Stimulated activated CD4-positive, alpha-beta T cell treated with anti-CD3 and anti-CD28 coated beads, Interleukin-2, amount 100 ng/mL, for 48 hours (primary cell): ENCODE data around the gene TRIM72.
"Not testable (repeated sequence)": the region's sequence is repeated elsewhere in the genome, so short reads cannot be mapped to it uniquely, and the experiment has no call there.

Source experiments
- DNase-seq, 2 donors: peaks; one replicate each; pipeline ENCODE4 v3.0.0-alpha.2; 2020

Gene TRIM72, protein sequence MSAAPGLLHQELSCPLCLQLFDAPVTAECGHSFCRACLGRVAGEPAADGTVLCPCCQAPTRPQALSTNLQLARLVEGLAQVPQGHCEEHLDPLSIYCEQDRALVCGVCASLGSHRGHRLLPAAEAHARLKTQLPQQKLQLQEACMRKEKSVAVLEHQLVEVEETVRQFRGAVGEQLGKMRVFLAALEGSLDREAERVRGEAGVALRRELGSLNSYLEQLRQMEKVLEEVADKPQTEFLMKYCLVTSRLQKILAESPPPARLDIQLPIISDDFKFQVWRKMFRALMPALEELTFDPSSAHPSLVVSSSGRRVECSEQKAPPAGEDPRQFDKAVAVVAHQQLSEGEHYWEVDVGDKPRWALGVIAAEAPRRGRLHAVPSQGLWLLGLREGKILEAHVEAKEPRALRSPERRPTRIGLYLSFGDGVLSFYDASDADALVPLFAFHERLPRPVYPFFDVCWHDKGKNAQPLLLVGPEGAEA

DNA sequence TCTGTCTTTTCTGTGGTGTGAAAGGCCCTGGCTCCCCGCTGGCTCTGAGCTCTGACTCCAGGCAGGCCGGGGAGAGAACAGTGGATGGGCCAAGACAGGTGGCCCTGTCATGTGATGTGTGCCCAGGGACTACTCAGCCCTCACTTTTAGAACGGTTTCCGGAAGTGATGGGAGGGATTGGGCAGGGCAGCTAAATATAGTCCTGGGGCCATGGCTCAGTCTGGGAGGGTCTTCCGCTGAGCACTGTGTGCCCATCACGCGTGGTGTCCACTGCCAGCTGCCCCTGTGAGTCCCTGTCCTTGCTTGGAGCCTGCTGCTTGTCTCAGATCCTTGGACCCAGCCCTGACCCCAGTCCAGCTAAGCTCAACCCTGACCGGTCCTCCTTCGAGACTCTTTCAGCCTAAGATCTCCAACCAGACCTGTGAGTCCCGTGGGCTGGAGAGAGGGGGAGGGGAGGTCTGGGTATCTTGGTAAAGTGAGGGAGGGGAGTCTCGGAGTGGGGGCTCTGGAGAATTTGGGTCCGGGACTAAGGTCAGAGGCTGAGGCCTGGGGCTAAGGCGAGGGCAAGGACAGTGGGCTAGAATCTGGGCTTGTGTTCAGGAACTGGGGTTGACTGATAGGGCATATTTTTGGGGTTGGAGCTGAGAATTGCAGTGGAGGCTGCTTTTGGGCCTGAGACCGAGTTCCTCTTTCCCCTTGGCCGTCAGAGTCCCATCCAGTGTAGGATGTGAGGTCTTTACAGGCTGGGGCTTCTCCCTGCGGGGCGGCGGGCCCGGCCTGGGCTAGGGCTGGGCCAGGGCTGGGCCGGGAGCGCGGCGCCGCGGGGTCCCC is at the start of gene TRIM72:
Gene TRIM72, plus strand, starts transcription at position 243 of the 831 bp plus-strand sequence. CDS start 620 bp downstream, outside the sequence.
- no peak for DNase-seq

DNA sequence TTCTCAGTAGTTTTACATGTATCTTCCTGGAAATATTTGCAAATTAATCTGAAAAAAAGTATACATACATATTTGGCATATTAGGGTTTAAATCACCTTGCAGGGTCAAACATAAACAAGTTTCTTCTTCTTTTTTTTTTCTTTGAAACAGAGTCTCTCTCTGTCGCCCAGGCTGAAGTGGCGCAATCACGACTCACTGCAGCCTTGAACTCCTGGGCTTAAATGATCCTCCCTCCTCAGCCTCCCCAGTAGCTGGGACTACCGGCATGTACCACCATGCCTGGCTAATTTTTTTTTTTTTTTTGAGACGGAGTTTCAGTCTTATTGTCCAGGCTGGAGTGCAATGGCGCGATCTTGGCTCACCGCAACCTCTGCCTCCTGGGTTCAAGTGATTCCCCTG is 46.6 kb upstream of the TRIM72 start:
- DNase-seq: no peak

DNA sequence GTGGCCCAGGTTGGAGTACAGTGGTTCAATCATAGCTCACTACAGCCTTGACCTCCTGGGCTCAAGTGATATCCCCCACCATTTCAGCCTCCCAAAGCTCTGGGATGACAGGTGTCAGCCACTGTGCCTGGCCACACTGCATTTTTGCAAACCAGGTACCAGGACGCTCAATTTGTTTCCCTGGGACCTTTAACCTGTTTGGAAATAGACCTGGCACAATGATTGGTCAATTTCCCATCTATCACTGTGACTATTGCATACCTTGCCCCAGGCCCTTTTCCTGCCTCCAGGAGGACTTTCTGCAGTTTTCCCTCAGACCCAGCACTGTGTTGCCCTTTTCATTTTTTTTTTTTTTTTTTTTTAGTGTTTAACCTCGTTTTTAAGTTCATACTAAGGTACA is 45.1 kb upstream of the TRIM72 start:
- DNase-seq: no peak

DNA sequence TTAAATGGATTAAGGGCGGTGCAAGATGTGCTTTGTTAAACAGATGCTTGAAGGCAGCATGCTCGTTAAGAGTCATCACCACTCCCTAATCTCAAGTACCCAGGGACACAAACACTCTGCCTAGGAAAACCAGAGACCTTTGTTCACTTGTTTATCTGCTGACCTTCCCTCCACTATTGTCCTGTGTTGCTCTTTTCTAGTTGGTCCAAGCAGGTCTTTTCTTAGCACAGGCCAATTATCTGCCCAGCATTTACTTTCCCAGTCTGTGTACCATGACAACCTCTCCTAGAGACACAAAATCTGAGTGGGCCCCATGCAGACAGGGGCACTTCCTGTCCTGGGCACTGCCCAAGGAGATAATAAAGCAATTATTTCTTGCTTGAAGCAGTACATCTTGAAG is 43.9 kb upstream of the TRIM72 start:
- DNase-seq: not testable (repeated sequence)

DNA sequence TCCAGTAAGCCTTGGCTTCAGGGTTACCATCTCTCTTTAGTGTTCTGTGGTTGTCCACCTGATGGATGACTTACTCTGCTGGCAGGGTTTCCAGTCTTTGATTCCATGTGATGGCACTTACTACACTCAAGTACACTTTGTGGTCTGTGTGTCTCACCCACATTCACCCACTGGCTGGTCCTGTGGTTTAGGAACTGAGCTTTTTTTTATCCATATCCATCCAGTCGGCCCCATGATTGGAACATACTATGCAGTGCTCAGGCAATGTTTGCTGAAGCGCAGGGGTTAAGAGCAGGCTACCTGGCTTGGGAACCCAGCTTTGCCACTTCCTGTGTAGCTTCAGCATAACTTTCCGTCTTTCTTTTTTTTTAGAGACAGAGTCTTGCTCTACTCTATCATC is 36.8 kb upstream of the TRIM72 start:
- no peak for DNase-seq

DNA sequence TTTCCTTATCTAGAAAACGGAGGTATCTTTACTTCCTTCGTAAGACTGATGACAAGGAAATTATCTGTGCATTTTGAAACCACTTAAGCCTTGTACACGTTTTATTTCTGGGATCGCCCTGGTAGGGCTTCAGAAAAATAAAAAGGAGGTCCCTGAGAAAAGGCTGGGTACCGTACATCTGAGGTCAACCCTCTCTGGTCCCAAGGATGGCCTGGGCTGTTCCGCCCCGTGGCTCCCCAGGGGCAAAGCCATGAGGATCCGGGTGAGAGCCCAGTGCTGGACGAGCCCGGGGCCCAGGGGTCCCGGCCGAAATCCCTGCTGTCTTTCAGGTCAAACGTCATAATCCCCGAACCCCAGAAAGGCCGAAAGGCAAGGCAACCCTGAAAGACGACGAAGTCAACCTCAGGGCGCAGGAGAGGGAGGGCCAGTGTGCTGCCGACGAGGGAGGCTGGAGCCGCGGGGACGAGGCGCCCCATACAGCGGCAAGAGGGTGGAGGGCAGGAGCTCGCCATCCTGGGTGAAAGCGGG is 34.6 kb upstream of the TRIM72 start:
- no peak for DNase-seq

DNA sequence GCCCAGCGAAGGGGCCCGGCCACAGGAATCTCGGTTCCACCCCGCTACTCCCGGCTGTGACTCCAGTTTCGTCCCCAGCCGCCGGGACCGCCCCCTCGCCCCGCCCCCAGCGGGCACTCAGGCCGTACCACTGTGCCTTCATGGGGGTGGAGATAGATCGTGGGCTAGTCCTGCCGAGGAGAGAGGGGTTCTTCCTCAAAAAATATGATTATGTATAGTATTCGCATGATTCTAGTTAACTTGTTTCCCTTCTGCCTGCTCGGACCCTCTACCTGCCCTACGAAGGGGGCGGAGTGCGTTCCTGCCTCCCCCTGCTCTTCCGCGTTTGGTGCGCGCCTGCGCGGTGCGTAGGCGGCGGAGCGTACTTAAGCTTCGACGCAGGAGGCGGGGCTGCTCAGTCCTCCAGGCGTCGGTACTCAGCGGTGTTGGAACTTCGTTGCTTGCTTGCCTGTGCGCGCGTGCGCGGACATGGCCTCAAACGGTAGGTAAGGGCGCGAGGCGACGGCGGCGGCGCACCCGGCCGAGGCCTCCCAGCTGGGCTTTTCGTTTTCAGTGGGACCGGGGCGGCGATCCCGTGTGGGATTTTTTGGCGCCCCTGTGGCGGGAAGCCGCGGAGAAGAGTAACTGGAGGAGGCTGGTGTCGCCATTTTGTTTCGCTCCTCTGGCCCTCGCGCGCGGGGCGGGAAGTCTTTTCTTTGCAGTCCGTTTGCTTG is 34.0 kb upstream of the TRIM72 start, which contains the start of gene FUS:
Gene FUS, plus strand, starts transcription at position 393 of the 713 bp plus-strand sequence. Its CDS starts 76 bp downstream, at position 469.
- DNase-seq: peak; percentile 88 to 91

DNA sequence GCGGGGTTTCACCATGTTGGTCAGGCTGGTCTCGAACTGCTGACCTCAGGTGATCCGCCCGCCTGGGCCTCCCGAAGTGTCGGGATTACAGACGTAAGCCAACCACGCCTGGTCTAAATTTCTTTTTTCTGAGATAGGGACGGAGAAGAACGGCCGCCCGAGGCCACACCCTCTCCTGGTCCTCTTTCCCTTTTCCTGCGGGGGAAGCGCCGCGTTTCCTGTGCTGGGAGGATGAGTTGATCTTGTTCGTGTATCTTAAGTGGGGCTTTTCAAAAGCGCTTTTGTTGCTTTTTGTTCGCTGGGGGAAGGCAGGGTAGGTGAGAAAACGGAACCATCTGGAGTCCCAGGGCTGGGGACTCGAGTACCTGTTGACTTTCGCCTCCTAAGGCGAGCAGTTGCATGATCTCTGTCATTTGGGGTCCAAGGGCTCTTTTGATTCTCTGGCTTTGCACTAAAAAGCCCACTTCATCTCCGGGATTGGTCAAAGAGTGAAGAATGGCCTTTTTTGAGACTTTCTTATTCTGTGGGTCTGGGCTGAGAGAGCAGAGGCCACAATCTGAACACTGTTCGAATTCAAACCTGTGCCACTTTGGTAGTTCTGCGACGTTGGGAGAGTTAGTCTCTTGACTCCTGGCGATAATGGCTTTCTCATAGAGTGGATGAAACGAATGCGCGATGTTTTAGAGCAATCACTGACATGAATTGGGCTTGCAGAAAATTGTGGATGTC is 32.7 kb upstream of the TRIM72 start:
- no peak for DNase-seq

DNA sequence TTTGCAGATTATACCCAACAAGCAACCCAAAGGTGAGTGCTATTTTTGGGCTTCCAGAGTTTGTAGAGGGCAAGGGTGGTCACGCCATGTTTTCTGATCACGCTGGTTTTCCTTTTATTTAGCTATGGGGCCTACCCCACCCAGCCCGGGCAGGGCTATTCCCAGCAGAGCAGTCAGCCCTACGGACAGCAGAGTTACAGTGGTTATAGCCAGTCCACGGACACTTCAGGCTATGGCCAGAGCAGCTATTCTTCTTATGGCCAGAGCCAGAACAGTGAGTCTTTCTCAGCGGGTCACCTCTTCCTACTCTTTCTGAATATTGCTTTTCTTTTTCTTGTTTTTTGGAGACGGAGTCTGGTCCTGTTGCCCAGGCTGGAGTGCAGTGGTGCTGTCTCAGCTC is 31.5 kb upstream of the TRIM72 start:
- no peak for DNase-seq

DNA sequence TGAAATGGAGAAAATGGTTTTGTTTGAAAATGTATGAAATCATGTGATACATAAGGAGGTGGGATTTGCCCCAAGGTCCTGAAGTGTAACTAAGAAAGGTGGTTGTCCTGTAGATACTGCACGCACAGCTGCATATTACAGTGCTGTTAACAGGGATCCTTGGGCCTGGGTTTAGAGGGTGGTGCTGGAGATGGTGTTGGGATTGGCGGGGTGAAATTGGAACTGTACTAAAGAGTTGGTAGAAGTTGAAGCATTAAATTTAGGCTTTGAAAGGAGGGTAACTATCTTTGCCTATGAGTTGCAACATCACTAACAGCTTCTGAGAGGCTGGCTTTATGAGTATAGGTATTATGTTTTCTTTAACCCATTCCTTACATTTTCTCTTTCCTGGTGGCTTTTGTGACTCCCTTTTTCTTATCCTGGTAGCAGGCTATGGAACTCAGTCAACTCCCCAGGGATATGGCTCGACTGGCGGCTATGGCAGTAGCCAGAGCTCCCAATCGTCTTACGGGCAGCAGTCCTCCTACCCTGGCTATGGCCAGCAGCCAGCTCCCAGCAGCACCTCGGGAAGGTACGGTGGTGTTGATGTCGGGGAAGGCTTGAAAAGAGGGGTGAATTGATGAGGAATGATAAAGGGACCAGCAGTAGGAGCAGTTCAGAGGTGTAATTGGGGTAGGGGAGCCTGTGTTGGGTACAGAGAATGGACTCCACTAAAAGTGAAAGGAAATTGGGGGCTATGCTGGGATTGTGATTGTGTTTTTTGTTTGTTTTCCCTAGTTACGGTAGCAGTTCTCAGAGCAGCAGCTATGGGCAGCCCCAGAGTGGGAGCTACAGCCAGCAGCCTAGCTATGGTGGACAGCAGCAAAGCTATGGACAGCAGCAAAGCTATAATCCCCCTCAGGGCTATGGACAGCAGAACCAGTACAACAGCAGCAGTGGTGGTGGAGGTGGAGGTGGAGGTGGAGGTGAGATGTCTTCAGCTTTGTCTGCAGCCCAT is 30.2 kb upstream of the TRIM72 start:
- DNase-seq: no peak

DNA sequence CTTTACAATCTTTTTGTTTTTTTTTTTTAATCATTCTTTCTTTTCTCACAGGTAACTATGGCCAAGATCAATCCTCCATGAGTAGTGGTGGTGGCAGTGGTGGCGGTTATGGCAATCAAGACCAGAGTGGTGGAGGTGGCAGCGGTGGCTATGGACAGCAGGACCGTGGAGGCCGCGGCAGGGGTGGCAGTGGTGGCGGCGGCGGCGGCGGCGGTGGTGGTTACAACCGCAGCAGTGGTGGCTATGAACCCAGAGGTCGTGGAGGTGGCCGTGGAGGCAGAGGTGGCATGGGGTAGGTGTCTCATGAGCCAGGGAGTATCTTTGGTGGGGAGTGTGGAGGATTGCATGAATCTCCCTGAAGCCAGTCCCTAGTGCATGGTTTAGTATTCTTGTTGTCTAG is 29.0 kb upstream of the TRIM72 start:
- DNase-seq: no peak

DNA sequence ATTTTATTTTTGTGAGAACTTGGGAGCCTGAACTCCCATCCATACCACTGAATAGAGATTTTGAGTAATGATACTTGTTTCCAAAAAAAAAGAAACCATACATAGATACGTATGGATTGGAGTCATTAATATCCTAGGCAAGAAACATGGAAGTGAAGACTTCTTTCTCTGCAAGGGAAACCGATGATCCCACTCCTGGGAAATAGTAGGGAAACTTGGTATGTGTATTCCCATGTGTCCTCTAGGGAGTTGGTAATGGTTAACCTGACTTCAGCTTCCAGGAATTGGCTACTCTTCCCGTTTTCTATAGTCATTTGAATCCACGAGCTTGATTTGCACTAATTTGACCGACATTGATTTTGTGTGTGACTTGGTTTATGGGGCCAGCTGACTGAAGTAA is 28.6 kb upstream of the TRIM72 start:
- no peak for DNase-seq

DNA sequence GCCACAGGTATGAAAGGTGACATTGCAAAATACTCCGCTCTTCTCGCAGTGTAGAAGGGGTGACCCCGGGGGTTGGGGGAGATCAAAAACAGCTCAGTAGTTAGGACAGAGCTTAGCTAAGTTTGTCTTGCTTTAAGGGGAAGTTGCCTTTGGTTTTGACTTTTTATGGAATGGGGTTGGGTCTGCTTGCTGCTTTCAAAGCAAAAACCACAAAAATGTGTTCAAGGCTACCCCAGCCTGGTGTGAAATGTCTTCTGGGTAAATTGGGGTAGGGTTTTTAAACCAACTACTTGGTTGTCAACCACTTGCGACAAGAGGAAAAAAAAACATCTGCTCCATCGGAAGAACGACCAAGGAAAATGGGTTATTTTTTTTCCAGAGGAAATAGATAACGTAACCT is 27.7 kb upstream of the TRIM72 start:
- DNase-seq: no peak

DNA sequence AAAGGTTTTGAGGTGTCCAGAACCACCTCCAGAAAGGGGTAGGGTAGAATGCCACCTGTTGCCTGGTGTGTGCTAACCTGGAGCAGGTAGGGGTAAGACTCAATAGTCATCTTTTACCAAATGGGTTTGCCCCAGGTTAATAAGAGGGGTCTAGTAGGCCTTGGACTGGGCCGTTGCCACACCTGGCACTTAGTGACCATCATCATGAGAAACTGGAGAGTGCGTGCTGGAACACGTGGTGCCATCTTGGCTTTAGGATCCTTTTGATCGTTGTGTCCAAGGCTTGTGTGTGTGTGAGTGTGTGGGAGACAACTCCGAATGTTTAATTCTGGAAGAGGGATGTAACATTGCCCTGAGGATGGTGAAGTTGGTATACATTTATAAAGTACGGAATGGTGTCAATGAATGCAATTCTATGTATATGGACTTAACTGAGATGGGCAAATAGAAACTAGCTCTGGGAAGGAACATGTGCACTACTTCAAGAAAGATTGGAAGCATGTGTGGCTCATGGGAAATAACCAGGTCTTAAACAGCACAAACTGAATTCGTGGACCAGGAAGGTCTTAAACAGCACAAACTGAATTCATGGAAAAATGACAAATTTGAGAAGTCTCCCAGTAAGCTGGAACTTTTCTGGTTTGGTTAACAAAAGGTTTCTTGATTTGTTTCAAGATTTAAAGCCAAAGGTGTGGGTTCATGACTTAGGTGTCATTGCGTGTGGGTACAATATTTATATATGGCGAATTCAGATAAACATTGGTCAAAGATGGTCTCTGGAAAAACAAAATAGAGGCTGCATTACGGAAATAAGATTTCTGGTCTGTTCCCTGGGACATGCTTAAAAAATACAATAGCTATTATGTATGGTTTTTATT is 26.8 kb upstream of the TRIM72 start:
- no peak for DNase-seq

DNA sequence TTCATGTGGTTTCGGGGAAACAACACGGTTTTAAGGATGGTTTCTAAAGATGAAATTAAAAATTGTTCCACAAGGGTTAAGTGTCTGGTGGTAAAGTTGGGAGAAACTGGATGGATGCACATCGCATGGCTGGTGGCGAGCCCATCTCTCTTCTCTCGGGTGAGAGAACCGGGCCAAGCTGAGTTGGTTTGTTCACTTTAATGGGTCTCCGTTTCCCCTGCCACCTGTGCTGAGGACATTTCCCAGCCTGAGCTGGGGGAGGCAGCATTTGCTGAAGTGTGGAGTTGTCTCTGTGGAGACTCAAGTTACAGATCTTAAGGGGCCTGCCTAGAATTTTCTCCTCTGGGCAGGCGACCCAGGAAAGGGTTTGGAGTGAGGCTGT is 26.1 kb upstream of the TRIM72 start:
- no peak for DNase-seq

DNA sequence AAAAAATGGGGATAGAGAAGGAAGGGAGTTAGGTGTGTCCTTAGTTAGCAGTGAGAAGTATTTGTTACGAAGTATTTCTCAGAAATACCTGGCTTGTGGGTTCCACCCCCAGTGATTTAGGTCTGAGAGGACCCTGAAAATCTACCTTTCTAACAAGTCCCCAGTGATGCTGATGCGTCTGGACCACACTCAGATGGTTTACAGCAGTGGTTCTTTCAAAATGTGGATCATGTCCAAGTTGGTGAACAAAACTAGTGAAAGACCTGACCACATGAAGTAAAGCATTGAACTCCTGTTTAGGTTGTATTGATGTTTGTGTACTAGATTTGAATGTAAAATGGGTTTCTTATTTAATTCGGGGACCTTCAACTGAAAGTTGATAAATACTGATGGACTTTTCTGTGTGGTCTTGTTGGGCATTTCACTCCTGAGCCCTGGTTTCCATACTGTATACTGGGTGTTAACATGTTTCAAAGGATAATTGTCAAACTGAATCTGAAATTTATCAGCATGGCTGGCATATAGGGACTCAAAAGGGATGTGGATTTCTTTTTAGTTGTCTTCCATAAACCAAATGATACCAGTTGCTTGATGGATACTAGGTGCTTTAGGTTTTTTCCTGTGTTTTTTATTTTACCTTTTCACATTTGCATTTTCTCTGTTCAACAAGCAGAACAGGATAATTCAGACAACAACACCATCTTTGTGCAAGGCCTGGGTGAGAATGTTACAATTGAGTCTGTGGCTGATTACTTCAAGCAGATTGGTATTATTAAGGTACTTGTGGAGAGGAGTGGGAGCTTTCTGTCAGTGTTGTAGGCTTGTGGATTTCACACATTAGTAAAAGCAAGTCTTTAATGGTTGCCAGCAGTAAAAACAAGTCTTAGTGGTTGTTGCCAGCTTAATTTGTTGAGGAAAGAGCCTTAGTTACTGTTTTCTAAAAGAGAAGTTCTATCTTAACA is 25.2 kb upstream of the TRIM72 start:
- DNase-seq: no peak

DNA sequence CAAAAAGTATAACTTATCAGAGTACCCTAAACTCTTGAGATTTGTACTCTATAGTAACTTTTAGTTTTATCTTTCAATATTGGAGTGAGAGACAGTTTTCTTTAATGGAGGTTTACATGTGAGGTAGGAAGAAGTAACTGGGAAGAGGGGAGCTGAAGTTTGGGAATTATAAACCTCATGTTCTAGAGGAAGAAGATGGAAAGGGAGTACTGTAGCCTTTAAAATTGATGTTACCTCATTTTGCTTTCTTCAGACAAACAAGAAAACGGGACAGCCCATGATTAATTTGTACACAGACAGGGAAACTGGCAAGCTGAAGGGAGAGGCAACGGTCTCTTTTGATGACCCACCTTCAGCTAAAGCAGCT is 24.5 kb upstream of the TRIM72 start:
- no peak for DNase-seq

DNA sequence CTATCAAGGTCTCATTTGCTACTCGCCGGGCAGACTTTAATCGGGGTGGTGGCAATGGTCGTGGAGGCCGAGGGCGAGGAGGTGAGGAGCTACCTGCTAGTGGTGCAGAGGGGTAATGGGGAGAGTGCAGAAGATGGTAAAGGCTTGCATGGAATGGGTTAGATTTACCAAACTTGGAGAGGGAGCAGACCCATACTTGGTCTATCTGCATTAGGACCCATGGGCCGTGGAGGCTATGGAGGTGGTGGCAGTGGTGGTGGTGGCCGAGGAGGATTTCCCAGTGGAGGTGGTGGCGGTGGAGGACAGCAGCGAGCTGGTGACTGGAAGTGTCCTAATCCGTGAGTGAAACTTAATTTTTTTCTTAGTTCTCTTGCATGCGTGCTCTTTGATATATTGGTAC is 23.9 kb upstream of the TRIM72 start:
- DNase-seq: no peak
